Kidney (tissue), 14 donors: ENCODE results near the gene TSPAN13. TPM values are rescaled to one million over a fixed set of nuclear protein-coding genes. Genes with fewer than 3 reads are reported as not detected.

Experiments used
- DNase-seq, 5 donors: peaks; one replicate each; pipeline ENCODE4 v3.0.0-alpha.2; 2013 to 2020
- FAIRE-seq: peaks from 2 replicates; lab custom pipeline; 2012; peaks lifted over from hg19 to GRCh38; lab: Jason Lieb, UNC
- H3K27ac ChIP-seq, 2 donors: one replicate each; pipeline ENCODE4 v1.7.0; 2013; ENCODE audit warnings: low read depth in 2 of 2, low read length in 2 of 2, inconsistent platforms in 1 of 2
- H3K27me3 ChIP-seq: one replicate; pipeline ENCODE4 v1.7.1; 2013; ENCODE audit warnings: low read length, inconsistent platforms; ENCODE audit not compliant: control insufficient read depth, insufficient read depth
- H3K36me3 ChIP-seq, 3 donors: one replicate each; pipeline versions ENCODE4 v1.7.0 to v1.7.1; 2013; ENCODE audit warnings: low read length in 3 of 3, control low read depth in 1 of 3, inconsistent platforms in 1 of 3; ENCODE audit not compliant: insufficient read depth in 3 of 3, control insufficient read depth in 2 of 3
- H3K4me1 ChIP-seq, 3 donors: one replicate each; pipeline versions ENCODE4 v1.7.0 to v1.7.1; 2013; ENCODE audit warnings: low read length in 3 of 3, inconsistent platforms in 1 of 3, low read depth in 1 of 3; ENCODE audit not compliant: control insufficient read depth in 2 of 3, insufficient read depth in 2 of 3
- H3K4me3 ChIP-seq, 3 donors: one replicate each; pipeline versions ENCODE4 v1.7.0 to v1.8.1; 2013; ENCODE audit warnings: low read length in 3 of 3, control low read depth in 1 of 3, inconsistent platforms in 1 of 3
- H3K9ac ChIP-seq, 3 donors: one replicate each; pipeline versions ENCODE4 v1.7.0 to v1.7.1; 2013; ENCODE audit warnings: low read length in 3 of 3, control low read depth in 1 of 3, inconsistent platforms in 1 of 3
- H3K9me3 ChIP-seq, 3 donors: one replicate each; pipeline versions ENCODE4 v1.7.0 to v1.7.1; 2013; ENCODE audit warnings: low read length in 3 of 3, control low read depth in 1 of 3, inconsistent platforms in 1 of 3; ENCODE audit not compliant: control insufficient read depth in 2 of 3, insufficient read depth in 1 of 3
- CTCF ChIP-seq: IDR thresholded peaks from 3 replicates; pipeline ENCODE4 v1.5.1; 2012; ENCODE audit warnings: mild to moderate bottlenecking, moderate library complexity, borderline replicate concordance; ENCODE audit not compliant: insufficient read depth; ENCODE audit errors: extremely low read depth
- intact Hi-C: fragments of 100-400 bp; cut with DNase I; formaldehyde crosslinking; loops from one replicate; pipeline ENCODE4 v1.11.1; 2022
- polyA plus RNA-seq: library from polyadenylated mRNA; stranded (reverse); fragments of 350-450 nt; fragmentation: Illumina TruSeq; extraction: RNeasy Lipid Tissue Mini Kit (QIAGEN cat#74804); gene quantifications from one replicate; pipeline ENCODE4 v1.2.3, GENCODE V29; 2014; ENCODE audit warnings: low read depth, low replicate concordance; ENCODE audit not compliant: insufficient read depth
- total RNA-seq: library from RNA; stranded (reverse); fragmentation: NEBNext Ultra II Directional; extraction: Animal tissue kit (Norgen Biotek cat#: 25700); gene quantifications from one replicate; pipeline ENCODE4 v1.2.1, GENCODE V29; 2021
- donor health status: control.
- donor health status: control.
- donor health status: control.
- donor health status: control.
- donor health status: control.
- donor health status: DM: yes; HTN: yes; CAD: no.
- donor health status: Normal renal cell carcinoma (clear cell type).

TSPAN13 gene
- total and polyA plus RNA-seq, 2 donors from 2014 or later = 10.2 to 23.8 TPM

GRCh38 chr7:16795624-16796023, 42.1 kb downstream of the TSPAN13 start:
- Histone ChIP-seq H3K4me1 (no peaks in the 10 kb centered on the region), H3K9ac (no peak overlapping the region), H3K27ac (no peak overlapping the region), H3K9me3 (no peaks in the 10 kb centered on the region), H3K27me3 (no peaks in the 10 kb centered on the region), H3K36me3 (no peaks in the 10 kb centered on the region), H3K4me3 (no peak overlapping the region)
- FAIRE-seq (no peak), DNase-seq (peak in 1 of 5 donors; percentile 34)
- intact Hi-C loops = no loop called here
- no peak for TF ChIP-seq CTCF

- H3K9me3 ChIP-seq = no peaks in the 10 kb centered on the region
- no peaks in the 10 kb centered on the region for H3K4me1 ChIP-seq
- peak; percentile 53 for FAIRE-seq
- intact Hi-C loops = no loop called here
- no peak overlapping the region for H3K9ac ChIP-seq
- no peak overlapping the region for H3K4me3 ChIP-seq
- peak in 1 of 5 donors; percentile 63 for DNase-seq
- no peaks in the 10 kb centered on the region for H3K36me3 ChIP-seq
- no peaks in the 10 kb centered on the region for H3K27me3 ChIP-seq
- no peak overlapping the region for H3K27ac ChIP-seq
- peak; percentile 24 for TF ChIP-seq CTCF
Measured at GRCh38 chr7:16801111-16801542, 47.6 kb downstream of the TSPAN13 start.

- H3K4me3 ChIP-seq = no peak overlapping the region
- no peak for FAIRE-seq
- H3K36me3 ChIP-seq = no peaks in the 10 kb centered on the region
- TF ChIP-seq CTCF = no peak
- no peaks in the 10 kb centered on the region for H3K9me3 ChIP-seq
- no peaks in the 10 kb centered on the region for H3K4me1 ChIP-seq
- no peak overlapping the region for H3K9ac ChIP-seq
- intact Hi-C loops = no loop called here
- H3K27me3 ChIP-seq = no peaks in the 10 kb centered on the region
- no peak overlapping the region for H3K27ac ChIP-seq
- no peak for DNase-seq
Measured at GRCh38 chr7:16801579-16801978, 48.0 kb downstream of the TSPAN13 start.

GRCh38 chr7:16803125-16803524, 49.6 kb downstream of the TSPAN13 start:
- Histone ChIP-seq H3K9ac (no peak overlapping the region), H3K27me3 (no peaks in the 10 kb centered on the region), H3K27ac (no peak overlapping the region), H3K36me3 (no peaks in the 10 kb centered on the region), H3K4me3 (no peak overlapping the region), H3K4me1 (no peaks in the 10 kb centered on the region), H3K9me3 (no peaks in the 10 kb centered on the region)
- intact Hi-C loops = no loop called here
- TF ChIP-seq CTCF = no peak
- DNase-seq = no peak
- FAIRE-seq = no peak
